ENCODE data around the gene HOXB2.
"Not testable (repeated sequence)": the region's sequence is repeated elsewhere in the genome, so short reads cannot be mapped to it uniquely, and the experiment has no call there.

The HOXB2 gene

DNA sequence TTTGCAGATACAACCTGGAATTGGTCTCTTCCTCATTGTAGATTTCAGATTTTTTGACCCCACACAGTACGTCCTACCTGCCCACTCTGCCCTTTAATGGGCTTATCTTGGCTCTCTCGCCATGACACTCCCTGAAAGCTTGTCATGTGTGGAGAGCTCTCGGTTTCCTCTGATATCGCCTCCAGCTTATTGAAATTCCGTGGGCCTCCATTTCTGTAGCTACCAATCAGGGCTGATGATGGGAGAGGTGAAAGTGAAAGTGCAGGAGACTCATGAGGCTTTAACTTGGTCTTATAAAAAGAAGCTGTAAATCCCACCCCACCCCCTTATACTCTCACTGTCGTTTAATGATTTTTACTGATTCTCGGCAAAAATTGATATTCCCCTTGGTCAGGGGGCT lies 31.8 kb downstream of the HOXB2 start:
- no peak for DNase-seq

DNA sequence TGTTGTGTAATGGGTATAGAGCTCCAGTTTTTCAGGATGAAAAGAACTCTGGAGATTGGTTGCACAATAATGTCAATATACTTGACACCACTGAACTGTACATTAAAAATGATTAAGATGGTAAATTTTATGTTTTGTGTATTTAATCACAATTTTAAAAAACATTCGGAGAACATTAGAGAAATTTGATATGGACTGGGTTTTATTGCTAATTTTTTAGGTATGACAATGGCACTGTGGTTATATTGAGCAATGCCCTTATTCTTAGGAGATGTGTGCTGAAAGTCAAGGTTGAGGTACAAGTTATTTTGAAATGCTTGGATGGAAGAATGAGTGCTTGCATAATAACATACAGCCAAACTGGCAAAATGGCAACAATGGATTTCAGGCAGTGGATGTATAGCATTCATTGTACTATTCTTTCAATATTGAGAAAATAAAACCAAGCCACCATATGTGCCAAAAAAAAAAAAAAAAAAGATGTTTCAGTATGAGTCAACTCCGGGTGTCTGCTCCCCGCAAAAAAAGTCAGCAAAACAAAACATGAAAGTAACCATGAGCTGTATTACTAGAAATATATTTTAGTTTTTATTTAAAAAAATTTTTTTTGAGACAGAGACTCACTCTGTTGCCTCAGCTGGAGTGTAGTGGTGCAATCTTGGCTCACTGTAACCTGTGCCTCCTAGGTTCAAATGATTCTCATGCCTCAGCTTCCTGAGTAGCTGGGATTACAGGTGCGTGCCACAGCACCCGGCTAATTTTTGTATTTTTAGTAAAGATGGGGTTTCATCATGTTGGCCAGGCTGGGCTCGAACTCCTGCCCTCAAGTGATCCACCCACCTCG lies 33.9 kb downstream of the HOXB2 start:
- DNase-seq: no peak

GRCh38 chr17:48510381-48510760 lies 34.5 kb downstream of the HOXB2 start:
- DNase-seq: no peak

- DNase-seq: not testable (repeated sequence)
Measured at GRCh38 chr17:48509708-48510107, 35.2 kb downstream of the HOXB2 start.

- no peak for DNase-seq
Measured at GRCh38 chr17:48506246-48506645, 38.7 kb downstream of the HOXB2 start.

DNA sequence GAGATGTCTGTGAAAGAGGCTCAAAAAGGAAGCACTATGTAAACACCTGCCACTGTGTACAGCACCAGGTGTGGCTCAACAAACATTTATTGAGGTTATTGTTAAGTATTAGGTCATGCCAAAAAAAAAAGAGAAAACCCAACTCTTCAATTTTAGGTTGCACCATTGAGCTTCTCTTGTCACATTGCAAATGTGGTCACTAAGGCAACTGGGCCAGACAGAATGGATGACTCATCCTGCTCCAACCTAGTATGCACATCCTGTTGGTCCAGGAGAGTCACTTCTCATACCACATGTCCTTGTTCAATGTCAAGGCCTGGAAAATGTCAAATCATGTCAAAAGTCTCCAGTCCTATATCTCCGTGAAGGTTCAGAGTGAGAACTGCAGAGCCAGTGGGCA lies 39.1 kb downstream of the HOXB2 start:
- DNase-seq: peak in 1 of 2 donors; percentile 20

GRCh38 chr17:48504953-48505352 lies 40.0 kb downstream of the HOXB2 start:
- no peak for DNase-seq

DNA sequence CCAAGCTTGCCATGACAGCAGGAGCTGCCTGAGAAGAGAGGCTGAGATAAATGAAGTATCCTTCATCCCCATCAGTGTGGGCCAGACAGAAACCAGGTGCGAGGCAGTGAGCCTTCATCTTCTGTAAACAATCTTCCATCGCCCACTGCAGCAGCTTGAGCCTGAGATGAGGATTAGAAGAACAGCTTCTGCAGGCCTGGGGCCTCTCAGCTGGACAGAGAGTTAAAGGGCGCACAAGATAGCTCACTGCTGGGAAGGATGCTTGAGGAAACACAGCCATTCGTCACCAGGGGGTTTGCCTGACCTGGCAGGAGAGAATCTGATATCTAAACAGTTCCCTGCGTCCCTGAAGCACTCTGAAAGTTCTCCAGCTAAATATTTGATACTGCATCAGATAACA lies 41.2 kb downstream of the HOXB2 start:
- no peak for DNase-seq

DNA sequence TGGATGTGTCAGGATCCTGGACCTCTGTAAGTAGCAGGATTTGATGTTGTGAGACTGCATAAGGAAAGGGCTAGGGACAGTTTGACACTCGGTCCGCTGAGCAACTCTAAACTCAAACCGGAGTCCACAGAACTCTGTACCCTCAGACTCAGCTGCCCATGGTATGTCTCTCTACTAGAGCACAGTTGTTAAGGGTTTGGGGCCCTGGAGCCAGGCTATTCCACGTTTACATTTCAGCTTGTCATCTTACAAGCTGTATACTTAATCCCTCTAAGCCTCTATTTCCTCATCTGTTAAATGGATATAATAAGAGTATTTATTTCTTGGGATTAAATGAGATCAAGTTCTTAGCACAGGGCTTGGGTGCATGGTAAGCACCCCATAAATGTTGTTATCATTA lies 42.0 kb downstream of the HOXB2 start:
- no peak for DNase-seq

- no peak for DNase-seq
Measured at GRCh38 chr17:48502312-48502711, 42.6 kb downstream of the HOXB2 start.

GRCh38 chr17:48500435-48501426 lies 44.2 kb downstream of the HOXB2 start:
- no peak for DNase-seq

GRCh38 chr17:48499735-48500434 lies 45.0 kb downstream of the HOXB2 start:
- no peak for DNase-seq

DNA sequence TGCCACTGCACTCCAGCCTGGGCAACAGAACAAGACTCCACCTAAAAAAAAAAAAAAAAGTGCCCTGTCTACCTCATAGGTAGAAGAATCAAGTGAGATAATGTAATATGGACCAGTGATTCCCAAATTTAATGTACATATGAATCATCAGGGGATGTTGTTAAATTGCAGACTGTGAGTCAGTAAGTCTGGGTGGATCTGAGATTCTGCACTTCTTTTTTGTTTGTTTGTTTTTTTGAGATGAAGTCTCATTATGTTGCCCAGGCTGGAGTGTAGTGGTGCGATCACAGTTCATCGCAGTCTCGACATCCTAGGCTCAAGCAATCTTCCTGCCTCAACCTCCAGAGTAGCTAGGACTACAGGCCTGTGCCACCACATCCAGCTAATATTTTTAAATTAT lies 45.7 kb downstream of the HOXB2 start:
- no peak for DNase-seq

GRCh38 chr17:48498164-48498850 lies 46.6 kb downstream of the HOXB2 start:
- no peak for DNase-seq

- no peak for DNase-seq
Measured at GRCh38 chr17:48497103-48497502, 47.8 kb downstream of the HOXB2 start.

DNA sequence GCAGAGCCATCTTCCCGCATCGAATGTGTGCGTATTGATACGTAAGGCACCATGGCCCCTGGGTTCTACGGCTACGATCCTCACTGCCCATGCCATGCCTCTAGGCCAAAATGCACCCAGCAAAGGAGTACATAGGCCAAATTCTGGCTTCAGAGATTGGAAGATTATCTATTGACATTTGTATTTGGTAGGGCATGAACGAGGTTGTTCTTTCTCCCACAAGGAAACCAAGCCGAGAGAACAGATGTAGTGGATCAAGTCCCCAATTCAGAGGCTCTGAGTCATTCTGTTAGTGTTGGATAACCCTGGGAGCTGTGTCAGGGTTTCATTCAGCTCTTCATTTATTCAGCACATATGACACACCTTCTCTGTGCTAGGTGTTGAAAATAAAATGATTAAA lies 50.6 kb downstream of the HOXB2 start:
- no peak for DNase-seq

Data from bone marrow (tissue), 2 donors.